HG02981 (cell line): ENCODE data around the gene CAPS2.

Experiments
- ATAC-seq: cut with Tn5 transposase; IDR thresholded peaks from one replicate; pipeline ENCODE4 v1.9.1; 2021; ENCODE audit warnings: mild to moderate bottlenecking, moderate library complexity; ENCODE audit not compliant: unreplicated experiment

Gene CAPS2

DNA sequence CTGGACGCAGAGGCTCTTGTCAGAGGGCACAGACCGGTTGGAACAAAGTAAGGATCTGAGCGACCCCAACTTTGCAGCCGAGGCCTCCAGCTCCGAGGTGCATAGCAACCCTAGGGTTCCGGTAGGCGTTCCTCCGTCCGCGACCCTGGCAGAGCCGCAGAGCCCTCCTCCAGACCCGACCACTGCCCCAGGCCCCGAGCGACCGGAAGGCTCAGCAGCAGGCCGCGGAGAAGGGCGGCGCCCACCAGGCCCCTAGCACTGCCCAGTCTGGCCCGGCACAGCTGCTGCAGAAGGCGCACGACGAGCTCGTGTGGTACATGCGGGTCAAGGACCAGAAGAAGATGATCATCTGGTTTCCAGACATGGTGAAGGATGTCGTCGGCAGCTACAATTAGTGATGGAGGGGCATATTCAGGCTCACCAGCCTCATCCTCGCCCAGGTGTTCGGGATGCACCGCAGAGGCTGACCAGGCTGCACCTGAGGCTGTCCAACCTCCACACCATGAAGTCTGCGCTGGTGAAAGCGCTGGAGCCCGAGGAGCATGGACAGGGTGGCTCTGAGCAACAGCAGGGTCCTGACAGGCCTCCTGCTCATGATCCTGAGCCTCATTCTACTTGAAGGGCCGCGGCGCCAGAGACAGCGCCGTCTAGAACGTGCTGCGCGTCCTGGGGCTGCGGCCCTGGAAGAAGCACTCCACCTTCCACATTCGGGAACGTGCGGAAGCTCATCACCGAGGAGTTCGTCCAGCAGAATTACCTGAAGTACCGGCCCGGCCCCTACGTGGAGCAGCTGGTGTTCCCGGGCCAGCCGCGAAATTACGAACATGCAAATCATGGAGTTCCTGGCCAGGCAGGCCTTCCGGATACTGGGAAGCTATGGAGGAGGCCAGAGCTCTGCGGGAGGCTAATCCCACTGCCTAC lies 24.5 kb downstream of the CAPS2 start:
- no peak for ATAC-seq

DNA sequence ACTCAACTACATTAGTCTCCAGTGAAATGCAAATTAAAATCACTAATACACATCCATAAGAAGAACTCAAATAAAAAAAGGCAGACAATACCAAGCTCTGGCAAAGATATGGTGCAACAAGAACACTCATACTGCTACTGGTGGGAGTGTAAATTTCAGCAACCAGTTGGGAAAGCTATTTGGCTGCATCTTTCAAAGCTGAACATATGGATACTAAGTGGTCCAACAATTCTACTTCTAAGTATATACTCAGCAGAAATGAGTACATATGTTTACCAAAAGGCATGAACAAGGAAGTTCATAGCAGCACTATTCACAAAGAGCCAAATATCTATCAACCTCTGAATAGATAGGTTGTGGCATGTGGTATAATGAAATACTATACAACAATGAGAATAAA lies 27.3 kb downstream of the CAPS2 start:
- no peak for ATAC-seq

DNA sequence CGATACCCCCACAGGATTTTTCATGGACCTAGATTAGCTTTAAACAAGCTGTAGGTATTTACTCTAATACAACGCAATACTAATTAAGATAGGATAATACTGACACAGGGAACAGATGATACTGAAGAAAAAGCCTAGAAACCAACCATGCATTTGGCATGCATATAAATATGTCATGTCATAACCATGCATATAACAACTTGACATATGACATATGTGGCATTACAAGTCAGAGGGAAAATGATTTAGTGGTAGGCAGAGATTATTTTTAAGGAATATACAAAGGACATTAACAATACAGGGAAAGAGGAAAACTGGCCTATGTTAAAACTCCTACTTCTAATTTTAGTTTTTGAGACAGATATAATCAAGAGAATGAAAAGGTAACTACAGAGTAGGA lies 27.9 kb downstream of the CAPS2 start:
- no peak for ATAC-seq

- ATAC-seq, result no peak
Measured at GRCh38 chr12:75294797-75295196, 35.3 kb downstream of the CAPS2 start.

GRCh38 chr12:75294336-75294735 lies 35.8 kb downstream of the CAPS2 start:
- no peak for ATAC-seq

DNA sequence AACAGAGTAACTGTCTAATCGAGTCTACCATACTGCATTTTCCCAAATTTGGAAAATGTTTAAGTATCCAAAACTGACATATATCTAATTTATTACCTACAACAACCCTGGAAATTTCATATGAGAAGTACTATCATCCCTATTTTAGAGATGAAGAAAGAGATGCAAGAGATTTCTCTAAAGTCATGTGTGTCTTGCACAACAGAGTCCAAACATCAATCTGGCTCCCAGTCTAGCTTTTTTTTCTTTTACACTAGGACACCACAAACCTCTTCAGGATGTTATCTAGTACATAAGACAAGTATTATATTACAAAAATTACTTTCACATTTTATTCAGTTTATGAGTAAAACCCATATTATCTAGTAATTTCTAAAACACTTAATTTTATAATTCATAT lies 39.1 kb downstream of the CAPS2 start:
- no peak for ATAC-seq

- no peak for ATAC-seq
Measured at GRCh38 chr12:75289753-75290152, 40.4 kb downstream of the CAPS2 start.

DNA sequence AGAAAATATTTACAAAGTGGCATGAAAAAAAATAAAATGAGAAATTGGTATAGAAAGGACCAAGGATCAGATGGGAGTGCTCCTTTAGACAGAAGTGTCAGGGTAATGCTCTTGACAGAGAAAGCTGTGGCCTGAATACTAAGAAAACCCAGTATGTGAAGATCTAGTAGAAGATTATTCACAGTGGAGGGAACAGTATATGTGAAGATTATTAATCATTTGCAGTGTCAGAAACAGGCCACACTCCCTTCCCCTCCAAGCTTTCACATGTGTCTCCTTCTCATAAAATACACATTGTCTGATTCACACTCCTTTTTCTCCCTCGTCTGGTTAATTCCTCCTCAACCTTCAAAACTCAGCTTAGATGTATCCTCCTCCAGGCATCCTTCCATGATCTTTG lies 41.3 kb downstream of the CAPS2 start:
- no peak for ATAC-seq

- no peak for ATAC-seq
Measured at GRCh38 chr12:75275702-75276101, 54.4 kb downstream of the CAPS2 start.

GRCh38 chr12:75271576-75271975 lies 58.5 kb downstream of the CAPS2 start:
- no peak for ATAC-seq

DNA sequence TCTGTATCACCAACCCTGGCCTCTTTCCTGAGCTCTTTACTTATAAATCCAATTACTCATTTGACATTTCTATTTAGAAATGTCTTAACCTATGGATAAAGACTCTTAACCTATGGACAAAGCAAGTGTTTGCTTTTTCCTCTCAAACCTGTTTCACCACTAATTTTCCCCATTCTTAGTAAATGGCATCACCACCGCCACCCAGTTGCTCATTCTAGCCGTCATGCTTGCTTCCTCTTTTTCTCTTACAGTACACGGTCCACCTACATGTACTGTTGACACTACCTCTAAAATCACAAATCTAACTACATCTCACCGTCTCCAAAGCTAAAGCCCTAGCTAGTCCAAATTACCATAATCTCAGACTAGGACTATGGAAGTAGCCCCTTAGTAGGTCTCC lies 60.0 kb downstream of the CAPS2 start:
- no peak for ATAC-seq

DNA sequence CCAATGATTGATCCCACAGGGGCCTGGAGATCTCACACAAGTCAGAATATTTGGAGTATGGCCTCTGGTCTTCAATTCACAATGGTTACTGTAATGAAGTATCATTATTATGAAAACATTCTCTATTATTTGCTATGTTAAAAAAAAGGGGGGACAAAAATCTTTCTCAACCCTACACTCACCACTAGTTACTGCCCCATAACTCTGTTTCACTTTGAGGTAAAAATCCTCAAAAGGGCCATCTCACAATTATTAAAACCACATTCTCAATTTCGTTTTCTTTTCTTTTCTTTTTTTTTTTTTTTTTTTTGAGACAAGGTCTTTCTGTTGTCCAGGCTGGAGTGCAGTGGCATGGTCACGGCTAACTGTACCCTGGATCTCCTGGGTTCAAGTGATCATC lies 60.9 kb downstream of the CAPS2 start:
- ATAC-seq, result no peak

GRCh38 chr12:75260316-75260715 lies 69.8 kb downstream of the CAPS2 start:
- ATAC-seq, result no peak

DNA sequence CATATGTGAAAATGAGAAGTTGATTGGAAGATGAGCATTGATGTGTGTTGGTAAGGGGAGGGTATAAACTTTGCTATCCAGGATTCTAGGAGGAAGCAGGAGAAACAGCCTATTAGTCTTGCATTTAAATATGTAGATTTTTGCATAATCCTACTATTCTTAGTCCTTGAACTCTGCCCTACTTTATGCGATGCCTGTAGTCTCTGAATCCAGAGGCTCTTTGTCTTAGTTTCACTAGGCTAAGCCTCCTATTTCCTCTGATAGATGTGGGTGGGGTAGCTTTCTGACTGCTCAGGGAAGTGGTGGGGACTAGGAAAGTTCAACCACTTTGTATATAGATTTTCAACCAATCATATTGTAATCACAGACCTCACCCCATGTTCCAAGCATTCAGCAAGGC lies 71.0 kb downstream of the CAPS2 start:
- no peak for ATAC-seq

DNA sequence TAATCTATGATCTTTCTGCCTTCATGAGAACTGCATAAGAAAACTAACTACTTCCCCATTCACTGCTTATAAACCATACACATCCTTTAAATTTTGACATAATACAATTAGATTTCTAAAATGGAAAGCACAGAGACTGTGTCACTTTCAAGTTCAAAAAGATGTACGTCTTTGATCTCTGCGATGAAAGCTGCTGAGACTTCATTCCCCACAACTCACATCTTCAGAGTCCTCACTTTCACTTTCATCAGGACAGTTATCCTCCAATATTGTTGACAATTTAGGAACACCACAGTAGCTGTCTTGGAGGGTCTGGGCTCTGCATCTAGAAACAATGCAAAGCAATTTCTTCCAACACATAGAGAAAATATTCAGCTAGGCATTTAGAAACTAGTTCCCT lies 72.6 kb downstream of the CAPS2 start:
- ATAC-seq, result no peak

- no peak for ATAC-seq
Measured at GRCh38 chr12:75245108-75245507, 85.0 kb downstream of the CAPS2 start.

GRCh38 chr12:75239987-75240386 lies 90.1 kb downstream of the CAPS2 start:
- peak; percentile 94 for ATAC-seq

DNA sequence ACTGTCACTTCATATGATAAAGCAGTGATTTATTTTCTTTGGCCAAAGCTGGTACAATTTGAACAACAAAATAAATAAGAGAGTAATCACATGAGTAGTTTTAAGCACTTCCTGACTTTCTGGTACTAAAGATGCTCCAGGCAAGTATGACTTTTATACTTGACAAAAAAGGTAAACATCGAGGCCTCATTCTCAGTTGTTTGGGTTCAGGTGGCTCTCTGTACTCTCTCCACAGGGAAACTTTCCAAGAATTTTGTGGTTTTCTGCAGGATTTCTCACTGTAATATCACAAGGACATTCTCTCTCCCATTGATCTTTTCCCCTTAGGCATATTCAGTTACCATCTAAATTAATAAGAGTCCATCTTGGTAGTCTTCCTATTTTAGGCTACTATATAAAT lies 93.9 kb downstream of the CAPS2 start:
- no peak for ATAC-seq

DNA sequence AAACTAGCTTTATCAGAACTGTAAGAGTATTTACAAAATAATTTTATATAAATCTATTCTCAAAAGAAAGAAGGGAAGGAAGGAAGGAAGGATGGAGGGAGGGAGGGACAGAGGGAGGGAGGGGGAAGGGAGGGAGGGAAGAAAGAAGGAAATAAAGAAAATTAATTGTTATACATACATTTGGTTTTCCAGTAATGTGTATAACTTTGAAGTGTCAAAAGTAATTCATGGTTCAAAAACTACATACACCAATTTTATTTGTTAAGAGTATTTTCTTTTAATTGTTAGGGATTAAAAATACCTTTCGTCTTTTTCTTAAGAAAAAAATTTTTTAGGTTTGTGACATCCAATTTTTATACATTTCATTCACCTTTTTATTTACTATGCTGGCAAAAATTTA lies 103.0 kb downstream of the CAPS2 start:
- ATAC-seq, result no peak
